Measurements from ENCODE around the gene PRKAG1.

The PRKAG1 gene

GRCh38 chr12:49049566-49050224, 31.1 kb upstream of the PRKAG1 start:
- no peak for TF ChIP-seq CTCF (IDR thresholded peaks at IDR 0.05; ENCODE audit: low read depth, low read length, missing control alignments)
- in situ Hi-C loops (cut with HindIII; ENCODE audit: low sequenced_read_pairs) = no loop called here
- peak; percentile 45 for DNase-seq (ENCODE audit: low read depth)
- H3K4me3 ChIP-seq (ENCODE audit: low read depth, low read length) = no peak overlapping the region

- TF ChIP-seq CTCF (IDR thresholded peaks at IDR 0.05; ENCODE audit: low read depth, low read length, missing control alignments) = no peak
- in situ Hi-C loops (cut with HindIII; ENCODE audit: low sequenced_read_pairs) = no loop called here
Measured at GRCh38 chr12:49048953-49049352, 30.4 kb upstream of the PRKAG1 start.

GRCh38 chr12:49046129-49046895, 27.7 kb upstream of the PRKAG1 start:
- H3K4me3 ChIP-seq (ENCODE audit: low read depth, low read length) = no peak overlapping the region
- DNase-seq (ENCODE audit: low read depth) = no peak
- in situ Hi-C loops (cut with HindIII; ENCODE audit: low sequenced_read_pairs) = no loop called here
- TF ChIP-seq CTCF (IDR thresholded peaks at IDR 0.05; ENCODE audit: low read depth, low read length, missing control alignments) = no peak

More at GRCh38 chr12:49048953-49049352, 30.4 kb upstream of the PRKAG1 start:
- no peak overlapping the region for H3K4me3 ChIP-seq (ENCODE audit: low read depth, low read length)
- no peak for DNase-seq (ENCODE audit: low read depth)

- H3K4me3 ChIP-seq (ENCODE audit: low read depth, low read length) = no peak overlapping the region
- in situ Hi-C loops (cut with HindIII; ENCODE audit: low sequenced_read_pairs) = no loop called here
- no peak for TF ChIP-seq CTCF (IDR thresholded peaks at IDR 0.05; ENCODE audit: low read depth, low read length, missing control alignments)
- no peak for DNase-seq (ENCODE audit: low read depth)
Measured at GRCh38 chr12:49044660-49045059, 26.1 kb upstream of the PRKAG1 start.

- in situ Hi-C loops (cut with HindIII; ENCODE audit: low sequenced_read_pairs) = no loop called here
- peak; percentile 6 for DNase-seq (ENCODE audit: low read depth)
- no peak overlapping the region for H3K4me3 ChIP-seq (ENCODE audit: low read depth, low read length)
- TF ChIP-seq CTCF (IDR thresholded peaks at IDR 0.05; ENCODE audit: low read depth, low read length, missing control alignments) = peak; percentile 78
Measured at GRCh38 chr12:49043856-49044258, 25.3 kb upstream of the PRKAG1 start.

- in situ Hi-C loops (cut with HindIII; ENCODE audit: low sequenced_read_pairs) = no loop called here
- DNase-seq (ENCODE audit: low read depth) = no peak
- H3K4me3 ChIP-seq (ENCODE audit: low read depth, low read length) = no peak overlapping the region
Measured at GRCh38 chr12:49043241-49043640, 24.7 kb upstream of the PRKAG1 start.

More at GRCh38 chr12:49043241-49043640, 24.7 kb upstream of the PRKAG1 start:
- no peak for TF ChIP-seq CTCF (IDR thresholded peaks at IDR 0.05; ENCODE audit: low read depth, low read length, missing control alignments)

Measured in astrocyte of the cerebellum (primary cell).